ENCODE data around the gene CNN1.
A peak's percentile ranks its signal among the peaks of the same experiment; 100 is the strongest.
"Not testable (repeated sequence)": the region's sequence is repeated elsewhere in the genome, so short reads cannot be mapped to it uniquely, and the experiment has no call there.

The CNN1 gene

DNA sequence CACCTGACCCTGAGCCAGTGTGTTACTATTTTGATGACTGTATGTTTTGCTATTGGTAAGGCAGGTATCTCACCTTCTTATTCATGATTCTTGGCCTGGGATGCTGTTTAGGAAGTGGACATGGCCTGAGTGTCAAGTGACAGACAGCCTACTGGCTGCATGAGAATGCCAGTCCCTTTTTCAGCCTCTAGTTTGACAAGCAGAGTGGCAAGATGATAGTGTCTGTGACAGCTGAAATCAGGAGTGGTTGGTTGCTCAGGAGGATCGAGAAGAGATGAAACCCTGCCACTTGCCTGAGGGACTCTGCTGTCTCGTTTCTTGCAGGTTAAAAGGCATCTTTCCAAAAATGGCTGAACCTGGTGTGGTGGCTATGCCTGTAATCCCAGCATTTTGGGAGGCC lies 27.5 kb downstream of the CNN1 start:
- no peak for DNase-seq

DNA sequence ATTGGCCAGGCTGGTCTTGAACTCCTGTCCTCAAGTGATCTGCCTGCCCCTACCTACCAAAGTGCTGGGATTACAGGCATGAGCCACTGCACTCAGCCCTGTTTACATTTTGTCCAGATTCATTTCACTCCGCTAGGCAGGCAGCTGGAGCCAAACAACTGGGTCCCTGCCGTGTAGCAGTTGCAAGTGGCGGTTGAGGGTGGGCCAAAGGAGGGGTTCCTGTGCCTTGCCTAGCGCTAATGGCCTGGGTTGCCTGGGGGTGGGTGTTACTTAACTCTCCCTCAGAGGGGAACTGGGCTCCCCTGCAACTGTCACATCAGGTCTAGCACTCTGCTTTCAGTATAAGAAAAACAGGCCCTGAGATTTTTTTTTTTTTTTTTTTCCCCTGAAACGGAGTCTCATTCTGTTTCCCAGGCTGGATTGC lies 31.4 kb downstream of the CNN1 start:
- DNase-seq: no peak

DNA sequence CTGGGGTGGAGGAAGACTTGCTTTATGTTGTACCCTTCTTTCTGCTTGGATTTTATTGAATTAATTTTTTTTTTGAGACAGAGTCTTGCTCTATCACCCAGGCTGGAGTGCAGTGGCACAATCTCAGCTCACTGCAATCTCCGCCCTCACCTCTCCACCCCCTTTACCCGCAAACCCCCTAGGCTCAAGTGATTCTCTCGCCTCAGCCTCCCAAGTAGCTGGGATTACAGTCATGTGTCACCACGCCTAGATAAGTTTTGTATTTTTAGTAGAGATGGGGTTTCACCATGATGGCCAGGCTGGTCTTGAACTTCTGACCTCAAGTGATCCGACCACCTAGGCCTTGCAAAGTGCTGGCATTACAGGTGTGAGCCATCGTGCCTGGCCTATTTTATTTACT lies 34.7 kb downstream of the CNN1 start:
- DNase-seq: not testable (repeated sequence)

DNA sequence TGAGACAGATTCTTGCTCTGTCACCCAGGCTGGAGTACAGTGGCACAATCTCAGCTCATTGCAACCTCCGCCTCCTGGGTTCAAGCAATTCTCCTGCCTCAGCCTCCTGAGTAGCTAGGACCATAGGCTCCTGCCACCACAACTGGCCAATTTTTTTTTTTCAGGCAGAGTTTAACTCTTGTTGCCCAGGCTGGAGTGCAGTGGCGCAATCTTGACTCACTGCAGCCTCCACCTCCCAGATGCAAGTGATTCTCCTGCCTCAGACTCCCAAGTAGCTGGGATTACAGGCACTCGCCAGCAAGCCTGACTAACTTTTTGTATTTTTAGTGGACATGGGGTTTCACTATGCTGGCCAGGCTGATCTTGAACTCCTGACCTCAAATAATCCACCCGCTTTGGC lies 35.1 kb downstream of the CNN1 start:
- DNase-seq: not testable (repeated sequence)

DNA sequence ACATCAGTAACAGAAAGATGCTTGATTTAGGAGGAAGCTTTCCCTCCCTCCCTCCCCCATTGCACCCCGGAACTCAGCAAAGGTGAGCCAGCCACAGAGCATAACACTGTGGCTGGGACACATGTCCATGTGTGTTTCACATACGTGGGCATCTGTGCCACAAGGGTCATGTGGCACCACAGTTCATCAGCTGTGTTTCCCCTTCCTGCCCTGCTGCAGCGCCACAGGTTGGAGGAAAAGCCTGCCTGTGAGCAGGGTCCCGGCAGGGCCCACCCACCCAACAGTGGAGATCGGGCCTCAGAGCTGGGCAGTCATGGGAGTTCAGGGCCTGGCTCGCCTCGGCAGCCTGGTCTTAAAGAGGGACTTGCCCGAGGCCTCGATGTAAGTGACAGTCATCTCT lies 36.0 kb downstream of the CNN1 start:
- DNase-seq: no peak

DNA sequence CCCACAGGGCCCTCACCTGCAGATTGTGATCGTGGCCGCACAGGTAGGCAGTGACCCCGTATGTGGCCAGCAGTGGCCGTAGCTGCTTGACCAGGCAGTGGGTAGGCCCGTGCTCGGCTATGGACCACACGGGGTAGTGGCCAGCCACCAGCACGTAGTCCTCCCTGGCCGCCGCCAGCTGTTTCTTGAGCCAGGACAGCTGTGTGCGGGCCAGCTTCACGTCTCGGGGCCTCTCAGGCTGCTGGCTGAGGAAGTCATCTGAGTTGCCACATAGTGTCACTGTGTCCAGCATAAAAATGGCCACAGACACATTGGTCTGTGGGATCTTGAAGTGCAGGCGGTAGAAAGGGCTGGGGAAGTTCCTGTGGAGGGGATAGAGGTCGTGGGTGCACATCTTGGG lies 37.6 kb downstream of the CNN1 start:
- no peak for DNase-seq

DNA sequence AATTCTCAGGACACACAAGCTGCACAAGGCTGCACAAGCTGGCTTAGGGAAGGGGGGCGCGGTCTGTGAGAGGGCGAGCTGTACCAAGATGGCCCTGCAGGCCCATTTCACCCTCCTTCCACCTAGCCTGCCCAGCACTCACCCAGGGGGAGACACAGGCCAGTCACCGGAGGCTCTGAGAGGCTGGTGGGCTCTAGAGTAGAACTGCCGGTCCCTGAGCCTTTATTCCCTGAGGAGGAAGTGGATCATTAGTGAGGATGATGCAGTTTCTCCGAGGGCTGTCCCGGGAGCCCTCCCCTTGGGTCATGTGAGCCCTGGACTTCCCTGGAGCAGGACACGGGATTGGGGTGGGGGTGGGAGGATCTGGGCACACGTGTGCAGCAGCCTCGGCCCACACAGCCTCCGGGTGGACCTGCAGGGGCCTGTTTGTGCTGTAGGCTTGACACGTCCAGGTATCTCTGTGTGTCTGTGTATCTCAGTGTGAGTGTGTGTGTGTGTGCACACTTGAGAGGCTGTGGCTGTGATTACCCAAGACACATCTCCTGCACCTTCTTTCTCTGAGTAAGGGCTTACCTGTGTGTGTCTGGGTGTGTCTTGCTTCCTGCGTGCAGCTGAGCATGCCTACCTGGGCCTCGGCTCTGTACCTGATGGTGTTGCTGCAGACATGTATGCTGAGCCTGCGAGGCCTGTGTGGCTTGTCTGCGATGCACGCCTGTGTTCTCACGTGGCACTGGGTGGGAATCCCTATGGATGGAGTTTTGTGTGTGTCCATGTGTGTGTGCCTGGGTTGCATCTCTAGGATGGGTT lies 39.0 kb downstream of the CNN1 start, which contains the start of gene ACP5:
Gene ACP5 (minus strand): TSS at position 195 of the 807 bp plus-strand sequence. CDS start 328 bp downstream, outside the sequence.
- no peak for DNase-seq

DNA sequence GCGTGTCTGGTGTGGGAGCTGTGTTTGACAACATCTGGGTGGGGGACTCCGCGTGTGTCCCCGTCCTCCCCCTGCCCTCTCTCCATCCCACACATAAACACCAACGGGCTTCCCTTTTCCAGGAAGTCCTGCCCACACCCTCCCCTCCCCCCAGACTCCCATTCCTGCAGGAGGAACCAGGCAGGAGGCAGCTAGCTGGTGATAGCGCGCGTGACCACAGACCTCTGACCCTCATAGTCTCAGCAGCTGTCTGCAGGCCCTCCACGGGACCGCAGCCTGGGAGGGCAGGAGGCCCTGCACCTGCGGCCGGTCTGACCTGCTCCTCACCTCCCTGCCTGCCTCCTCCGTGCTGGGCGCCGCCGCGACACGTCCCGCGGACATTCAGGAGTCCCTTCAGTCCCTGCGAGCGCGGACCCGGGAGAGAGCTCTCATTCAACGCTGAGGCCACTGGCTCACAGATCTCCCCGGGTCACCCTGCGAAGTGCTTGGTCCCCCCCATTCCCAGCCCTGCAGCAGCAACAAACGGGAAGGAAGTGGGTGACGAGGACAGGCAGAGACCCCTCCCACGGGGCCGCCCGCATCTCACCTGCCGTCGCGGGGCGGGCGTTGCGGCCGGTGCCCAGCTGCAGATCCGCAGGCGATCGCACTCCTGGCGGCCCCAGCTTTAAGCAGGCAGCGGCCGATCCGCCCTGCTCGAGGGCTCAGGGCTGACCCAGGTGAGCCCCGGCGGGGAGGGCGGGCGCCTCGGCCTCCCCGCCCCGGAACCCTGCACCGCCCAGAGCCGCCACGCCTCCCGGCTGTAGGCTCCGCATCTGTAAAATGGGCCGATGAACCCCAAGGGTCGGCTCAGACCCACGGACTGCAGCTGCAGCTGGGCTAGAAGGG lies 39.8 kb downstream of the CNN1 start:
- DNase-seq: no peak

DNA sequence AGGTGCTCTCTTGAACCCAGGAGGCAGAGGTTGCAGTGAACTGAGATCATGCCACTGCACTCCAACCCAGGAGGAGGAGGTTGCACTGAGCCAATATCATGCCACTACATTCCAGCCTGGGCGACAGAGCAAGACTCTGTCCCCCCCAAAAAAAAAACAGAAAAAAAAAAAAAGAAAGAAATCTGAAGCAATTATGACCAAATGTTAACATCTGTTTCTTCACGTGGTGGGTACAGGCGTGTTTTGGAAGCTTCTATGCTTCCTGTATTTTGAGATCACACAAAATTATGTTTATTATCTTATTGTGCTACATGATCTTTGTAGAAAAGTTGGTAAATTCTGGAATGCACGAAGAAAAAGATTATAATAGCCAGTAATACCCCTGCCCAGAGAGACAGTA lies 41.5 kb downstream of the CNN1 start:
- DNase-seq: no peak

DNA sequence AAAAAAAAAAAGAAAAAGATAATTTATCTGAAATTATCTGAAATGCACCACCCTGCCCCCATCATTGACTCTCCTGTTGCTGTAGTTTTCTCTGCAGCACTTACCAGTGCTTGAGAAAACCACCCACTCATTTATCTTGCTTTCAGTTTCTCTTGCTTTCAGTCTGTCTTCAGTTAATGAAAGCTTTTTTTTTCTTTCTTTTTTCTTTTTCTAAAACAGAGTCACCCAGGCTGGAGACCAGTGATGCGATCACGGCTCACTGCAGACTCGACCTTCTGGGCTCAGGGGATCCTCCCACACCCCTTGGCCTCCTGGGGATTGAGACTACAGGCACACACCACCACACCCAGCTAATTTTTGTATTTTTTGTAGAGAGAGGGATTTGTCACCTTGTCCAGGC lies 43.1 kb downstream of the CNN1 start:
- no peak for DNase-seq

DNA sequence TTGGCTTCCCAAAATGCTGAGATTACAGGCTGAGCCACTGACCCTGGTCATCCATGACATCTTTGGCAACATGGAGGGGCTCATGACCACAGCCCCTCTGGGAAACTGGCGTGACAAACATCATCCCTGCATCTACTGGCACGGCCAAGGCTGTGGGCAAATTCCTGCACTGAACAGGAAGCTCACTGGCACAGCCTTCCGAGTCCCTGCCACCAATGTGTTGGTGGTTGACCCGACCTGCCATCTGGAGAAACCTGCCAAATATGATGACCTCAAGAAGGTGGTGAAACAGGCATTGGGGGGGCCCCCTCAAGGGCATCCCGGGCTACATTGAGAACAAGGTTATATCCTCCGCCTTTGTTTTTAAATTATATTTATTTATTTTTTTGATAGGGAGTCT lies 47.7 kb downstream of the CNN1 start:
- DNase-seq: no peak

DNA sequence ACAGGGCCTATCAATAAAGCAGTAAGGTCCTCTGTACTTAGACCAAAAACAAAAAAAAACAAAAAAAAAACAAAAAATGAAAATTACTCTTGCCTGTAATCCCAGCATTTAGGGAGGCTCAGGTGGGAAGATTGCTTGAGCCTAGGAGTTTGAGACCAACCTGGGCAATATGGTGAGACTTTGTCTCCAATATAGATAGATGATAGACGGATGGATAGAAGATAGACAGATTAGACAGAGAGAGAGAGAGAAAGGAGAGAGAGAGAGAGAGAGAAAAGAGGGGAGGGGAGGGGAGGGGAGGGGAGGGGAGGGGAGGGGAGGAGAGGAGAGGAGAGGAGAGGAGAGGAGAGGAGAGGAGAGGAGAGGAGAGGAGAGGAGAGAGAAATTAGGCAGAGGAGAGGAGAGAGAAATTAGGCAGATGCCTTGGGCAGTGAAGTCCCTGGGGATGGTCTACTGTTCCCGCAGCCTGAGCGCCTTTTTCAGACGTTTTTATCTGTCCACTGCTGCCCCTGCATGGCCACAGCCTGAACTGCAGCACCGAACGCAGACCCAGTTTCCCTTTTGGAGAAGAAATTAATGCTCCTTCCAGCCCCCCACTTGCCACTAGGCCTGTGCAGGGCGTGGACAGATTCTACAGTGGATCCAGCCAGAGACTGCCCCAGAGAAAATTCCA lies 48.8 kb downstream of the CNN1 start:
- peak; percentile 53 for DNase-seq

DNA sequence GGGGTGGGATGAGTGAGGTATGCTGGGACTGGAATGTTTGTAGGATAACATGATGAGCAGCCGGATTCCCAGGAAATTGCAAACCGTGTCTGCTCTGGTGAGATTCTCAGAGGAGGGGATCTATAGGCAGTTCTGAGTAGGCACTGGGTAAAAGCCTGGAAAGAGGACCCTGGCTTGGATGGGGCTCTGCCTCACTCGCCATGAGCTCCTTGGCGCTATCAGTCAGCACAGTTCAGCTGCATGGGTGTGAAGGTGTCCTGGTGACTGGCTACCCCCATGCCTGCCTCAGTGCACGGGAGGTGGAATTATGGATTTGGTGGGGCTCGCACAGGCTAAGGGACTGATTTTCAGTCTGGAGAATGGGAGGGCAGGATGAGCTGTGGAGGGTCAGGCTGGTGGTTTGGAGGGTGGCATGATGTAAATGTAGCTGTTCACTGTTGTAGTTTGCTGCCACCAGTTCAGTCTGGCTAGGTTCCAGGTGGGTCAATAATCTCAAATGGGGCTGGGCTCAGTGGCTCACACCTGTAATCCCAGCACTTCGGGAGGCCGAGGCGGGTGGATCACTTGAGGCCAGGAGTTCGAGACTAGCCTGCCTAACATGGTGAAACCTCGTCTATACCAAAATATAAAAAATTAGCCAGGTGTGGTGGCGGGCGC lies 49.5 kb downstream of the CNN1 start:
- DNase-seq: no peak

DNA sequence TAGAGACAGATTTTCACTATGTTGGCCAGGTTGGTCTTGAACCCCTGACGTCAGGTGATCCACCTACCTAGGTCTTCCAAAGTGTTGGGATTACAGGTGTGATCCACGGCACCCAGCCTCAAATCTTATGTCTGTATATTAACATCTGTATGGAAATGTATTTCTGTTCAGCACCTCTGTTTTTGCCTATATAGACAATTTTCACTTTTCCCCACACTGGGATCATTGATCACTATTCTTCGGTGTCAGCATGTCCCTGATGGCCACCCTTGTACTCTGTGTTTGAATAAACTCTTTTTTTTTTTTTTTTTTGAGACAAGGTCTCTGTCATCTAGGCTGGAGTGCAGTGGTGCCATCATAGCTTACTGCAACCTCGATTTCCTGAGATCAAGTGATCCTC lies 55.4 kb downstream of the CNN1 start:
- no peak for DNase-seq

DNA sequence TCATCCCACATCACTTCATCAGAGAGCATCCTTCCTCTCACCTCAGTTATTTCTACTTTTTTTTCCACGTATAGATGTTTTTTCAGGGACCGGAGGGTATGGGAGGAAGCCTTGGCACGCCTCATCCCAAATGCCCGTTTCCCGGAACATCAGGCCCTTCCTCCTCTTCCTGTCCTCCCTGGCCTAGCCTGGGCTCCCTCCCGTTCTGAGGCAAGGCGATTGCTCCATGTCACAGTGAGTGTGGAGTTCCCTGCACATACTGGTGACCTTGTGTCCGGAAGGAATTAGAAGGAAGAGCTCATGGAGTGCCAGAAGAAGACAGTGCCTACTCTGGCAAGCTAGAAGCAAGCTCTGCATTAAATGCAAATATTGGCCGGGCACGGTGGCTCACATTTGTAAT lies 57.5 kb downstream of the CNN1 start:
- DNase-seq: no peak

DNA sequence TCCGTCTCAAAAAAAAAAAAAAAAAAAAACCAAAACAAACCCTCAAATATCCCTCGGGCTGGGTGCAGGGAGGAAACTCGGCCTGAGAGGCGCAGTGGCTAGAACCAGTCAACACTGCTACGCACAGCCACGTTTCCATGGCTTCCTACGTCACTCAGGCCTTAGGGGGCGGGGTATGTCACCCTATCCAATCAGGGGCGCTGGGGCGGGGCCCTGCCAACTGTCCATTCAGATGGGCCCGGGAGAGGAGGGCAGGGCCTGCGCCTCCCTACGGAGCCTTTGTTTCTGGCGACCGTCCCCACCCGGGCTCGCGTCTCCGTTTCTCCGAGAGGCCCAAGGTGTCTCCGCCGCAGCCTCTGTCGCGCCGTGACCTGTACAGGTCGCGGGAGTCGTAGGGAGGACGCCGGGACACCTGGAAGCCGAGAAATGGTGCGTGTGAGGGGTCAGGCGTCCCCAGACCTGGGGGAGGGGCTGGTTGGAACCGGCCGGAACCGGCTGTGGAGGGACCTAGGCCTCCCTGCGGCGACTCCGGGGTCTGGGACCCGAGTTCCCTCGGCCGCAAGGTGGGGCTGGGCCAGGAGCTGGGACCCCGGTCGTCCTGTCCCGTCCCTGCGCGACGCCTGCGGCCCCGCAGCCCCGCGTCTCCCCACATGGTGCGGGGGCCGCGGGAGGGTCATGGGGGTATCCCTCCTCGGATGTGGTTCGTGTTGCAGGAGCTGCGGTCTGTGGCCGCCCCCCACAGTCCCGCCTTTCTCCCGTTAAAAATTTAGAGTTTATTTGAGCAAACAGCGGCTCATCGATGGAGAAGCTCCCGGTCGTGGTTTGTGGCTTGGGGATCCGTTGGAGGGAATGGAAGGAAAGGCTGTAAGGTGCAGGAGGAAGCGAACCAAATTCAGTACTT lies 58.8 kb downstream of the CNN1 start, which contains the start of gene ZNF627:
Gene ZNF627 (plus strand): TSS at position 282 of the 901 bp plus-strand sequence. CDS start 145 bp downstream, at position 427.
- DNase-seq: peak; percentile 86

DNA sequence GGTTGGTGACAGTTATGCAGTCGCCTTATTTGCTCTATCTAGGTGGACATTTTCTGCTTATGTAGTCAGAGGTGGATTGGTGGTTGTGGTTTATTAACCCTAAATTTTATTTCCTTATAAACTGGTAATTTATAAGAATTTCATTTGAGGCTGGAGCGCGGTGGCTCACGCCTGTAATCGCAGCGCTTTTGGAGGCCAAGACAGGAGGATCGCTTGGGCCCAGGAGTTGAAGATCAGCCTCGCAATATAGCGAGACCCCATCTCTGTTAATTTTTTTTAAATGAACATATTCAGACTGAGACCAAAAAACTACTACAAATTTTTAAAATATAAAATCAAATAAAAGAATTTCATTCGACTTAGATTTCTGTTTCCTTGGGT lies 59.4 kb downstream of the CNN1 start:
- no peak for DNase-seq

DNA sequence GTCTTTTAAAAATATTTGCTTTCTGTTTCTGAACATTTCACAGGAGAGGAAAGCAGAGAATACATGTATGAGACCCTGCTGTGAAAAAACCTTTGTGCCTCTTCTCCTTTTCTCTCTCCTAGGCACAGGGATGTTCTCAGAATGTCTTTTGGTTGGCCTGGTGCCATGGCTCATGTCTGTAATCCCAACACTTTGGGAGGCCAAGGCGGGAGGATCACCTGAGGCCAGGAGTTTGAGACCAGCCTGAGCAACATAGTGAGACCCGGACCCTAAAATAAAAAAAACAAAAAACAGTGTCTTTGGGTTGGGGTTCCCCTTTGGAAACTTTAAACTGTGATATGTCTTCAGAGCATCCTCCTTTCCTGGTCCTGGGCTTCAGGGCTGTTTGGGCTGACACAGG lies 60.1 kb downstream of the CNN1 start:
- DNase-seq: no peak

DNA sequence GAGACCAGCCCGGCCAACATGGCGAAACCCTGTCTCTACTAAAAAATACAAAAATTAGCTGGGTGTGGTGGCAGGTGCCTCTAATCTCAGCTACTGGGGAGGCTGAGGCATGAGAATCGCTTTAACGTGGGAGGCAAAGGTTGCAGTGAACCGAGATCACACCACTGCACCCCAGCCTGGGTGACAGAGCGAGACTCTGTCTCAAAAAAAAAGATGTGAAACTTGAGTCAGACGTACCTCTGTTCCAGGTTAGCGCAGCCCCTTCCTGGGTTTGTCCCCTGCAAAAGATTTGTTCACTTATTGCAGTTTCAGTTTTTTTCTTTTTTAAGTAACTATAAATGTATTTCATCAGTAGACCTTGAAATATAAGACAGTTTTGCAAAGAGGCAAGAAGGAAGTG lies 61.1 kb downstream of the CNN1 start:
- DNase-seq: not testable (repeated sequence)
